AG09309 (cell line): Measurements from ENCODE around the gene KLHL33.
"Not testable (repeated sequence)": the region's sequence is repeated elsewhere in the genome, so short reads cannot be mapped to it uniquely, and the experiment has no call there.

ENCODE experiments used
- DNase-seq: peaks from one replicate; pipeline ENCODE4 v3.0.0-alpha.2; 2010; ENCODE audit warnings: low read depth
- H3K4me3 ChIP-seq: 2 replicates; pipeline ENCODE4 v1.5.1; 2011; ENCODE audit warnings: mild to moderate bottlenecking, low read depth, low read length, moderate library complexity; ENCODE audit not compliant: control insufficient read depth
- CTCF ChIP-seq: IDR thresholded peaks from 2 replicates; pipeline ENCODE4 v1.5.1; 2011; ENCODE audit warnings: mild to moderate bottlenecking, low read depth, low read length, inconsistent platforms; ENCODE audit not compliant: insufficient read depth, control insufficient read depth; ENCODE audit errors: missing control alignments

KLHL33 gene

GRCh38 chr14:20446889-20447288, 10.9 kb upstream of the KLHL33 start:
- no peak for TF ChIP-seq CTCF
- no peak for DNase-seq
- no peak overlapping the region for H3K4me3 ChIP-seq

- not testable (repeated sequence) for DNase-seq, H3K4me3 ChIP-seq
These were observed 7.7 kb upstream of the KLHL33 start for GRCh38 chr14:20443650-20444049.

- TF ChIP-seq CTCF, result no peak
- no peak overlapping the region for H3K4me3 ChIP-seq
- no peak for DNase-seq
These were observed 5.5 kb upstream of the KLHL33 start for GRCh38 chr14:20441461-20441860.

- no peak overlapping the region for H3K4me3 ChIP-seq
- no peak for DNase-seq
- TF ChIP-seq CTCF, result no peak
These were observed 4.9 kb upstream of the KLHL33 start for GRCh38 chr14:20440882-20441281.

- no peak for DNase-seq
- no peak overlapping the region for H3K4me3 ChIP-seq
- no peak for TF ChIP-seq CTCF
These were observed 4.5 kb upstream of the KLHL33 start for GRCh38 chr14:20440465-20440864.

GRCh38 chr14:20438664-20439063, 2.7 kb upstream of the KLHL33 start:
- DNase-seq, result no peak
- H3K4me3 ChIP-seq, result no peak overlapping the region
- TF ChIP-seq CTCF, result no peak

GRCh38 chr14:20436363-20436755, 393 bp upstream of the KLHL33 start:
- no peak overlapping the region for H3K4me3 ChIP-seq
- no peak for TF ChIP-seq CTCF
- peak; percentile 59 for DNase-seq
